ENCODE data around the gene RPS15. TPM values are rescaled to one million over a fixed set of nuclear protein-coding genes. Genes with fewer than 3 reads are reported as not detected.
A peak's percentile ranks its signal among the peaks of the same experiment; 100 is the strongest.

Gene RPS15
- total and polyA plus RNA-seq, 9 of the 15 experiments (the other 6 are each of a cell fraction or from before 2014, with no cell fraction given), result 605 to 2,791 (median 957) TPM

DNA sequence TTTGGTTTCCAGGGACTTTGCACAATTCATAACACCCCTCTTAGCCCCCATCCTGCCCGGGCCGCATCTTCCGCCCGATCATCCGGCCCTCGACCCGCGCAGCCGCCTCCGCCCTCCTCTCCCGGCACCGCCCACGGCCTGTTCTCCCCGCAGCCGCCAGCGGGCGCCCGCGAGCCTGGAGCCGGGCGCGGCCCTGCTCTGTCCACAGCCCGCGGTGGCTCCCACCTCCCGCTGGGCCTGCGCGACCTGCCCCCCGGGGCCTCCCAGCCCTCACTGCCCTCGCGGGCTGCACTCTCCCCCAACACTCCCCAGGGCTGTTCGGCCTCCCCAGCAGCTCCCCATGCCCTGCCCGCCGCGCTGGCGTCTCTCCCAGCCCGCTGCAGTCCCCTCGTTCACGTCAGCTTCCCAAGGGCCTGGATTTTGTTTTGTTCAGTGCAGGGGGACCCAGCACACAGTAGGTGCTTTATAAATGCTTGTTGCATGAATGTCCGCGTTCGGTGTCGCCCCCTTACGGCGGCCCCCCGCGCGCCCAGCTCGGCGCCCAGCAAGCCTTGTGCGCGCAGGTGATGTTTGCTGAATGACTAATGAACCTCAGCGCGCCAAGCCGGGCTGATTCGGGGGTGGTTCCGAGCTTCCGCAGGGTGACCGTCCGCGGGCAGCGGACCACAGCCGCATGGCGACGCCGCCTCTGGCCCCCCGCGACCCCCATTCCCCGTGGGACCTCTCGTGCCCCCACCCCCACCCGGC lies 7.2 kb downstream of the RPS15 start (continued):
- TF ChIP-seq, protein P1, sequence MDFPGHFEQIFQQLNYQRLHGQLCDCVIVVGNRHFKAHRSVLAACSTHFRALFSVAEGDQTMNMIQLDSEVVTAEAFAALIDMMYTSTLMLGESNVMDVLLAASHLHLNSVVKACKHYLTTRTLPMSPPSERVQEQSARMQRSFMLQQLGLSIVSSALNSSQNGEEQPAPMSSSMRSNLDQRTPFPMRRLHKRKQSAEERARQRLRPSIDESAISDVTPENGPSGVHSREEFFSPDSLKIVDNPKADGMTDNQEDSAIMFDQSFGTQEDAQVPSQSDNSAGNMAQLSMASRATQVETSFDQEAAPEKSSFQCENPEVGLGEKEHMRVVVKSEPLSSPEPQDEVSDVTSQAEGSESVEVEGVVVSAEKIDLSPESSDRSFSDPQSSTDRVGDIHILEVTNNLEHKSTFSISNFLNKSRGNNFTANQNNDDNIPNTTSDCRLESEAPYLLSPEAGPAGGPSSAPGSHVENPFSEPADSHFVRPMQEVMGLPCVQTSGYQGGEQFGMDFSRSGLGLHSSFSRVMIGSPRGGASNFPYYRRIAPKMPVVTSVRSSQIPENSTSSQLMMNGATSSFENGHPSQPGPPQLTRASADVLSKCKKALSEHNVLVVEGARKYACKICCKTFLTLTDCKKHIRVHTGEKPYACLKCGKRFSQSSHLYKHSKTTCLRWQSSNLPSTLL (IDR thresholded peaks at IDR 0.05), result no peak
- TF ChIP-seq RNF219 (CRISPR knock-in tag; IDR thresholded peaks at IDR 0.05) (no peak), ZNF696 (CRISPR knock-in tag; conservative IDR thresholded peaks at IDR 0.05) (no peak), COPS2 (conservative IDR thresholded peaks at IDR 0.05) (no peak), ZHX1 (conservative IDR thresholded peaks at IDR 0.05; ENCODE audit: low read length) (no peak), HMGN3 (IDR thresholded peaks at IDR 0.05; ENCODE audit: borderline replicate concordance, extremely low read depth, insufficient read length, low read depth, low read length) (peak; percentile 60), GTF2E2 (tag; IDR thresholded peaks at IDR 0.05) (no peak), ZFPM2 (CRISPR knock-in tag; IDR thresholded peaks at IDR 0.05) (no peak), ZNF274 (IDR thresholded peaks at IDR 0.05; ENCODE audit: borderline replicate concordance, low read depth, low read length) (no peak), CCNT2 (IDR thresholded peaks at IDR 0.05; ENCODE audit: borderline replicate concordance, extremely low read depth, insufficient read length, low read depth, low read length) (peak; percentile 86), CXXC5 (CRISPR knock-in tag; IDR thresholded peaks at IDR 0.05) (peak; percentile 75), MXI1 (IDR thresholded peaks at IDR 0.05; ENCODE audit: low read depth, low read length) (no peak), STAT5B (CRISPR knock-in tag; IDR thresholded peaks at IDR 0.05) (no peak), SP1 (CRISPR knock-in tag; IDR thresholded peaks at IDR 0.05) (peak; percentile 70), DMBX1 (CRISPR knock-in tag; IDR thresholded peaks at IDR 0.05; ENCODE audit: borderline replicate concordance) (no peak), NFIC (IDR thresholded peaks at IDR 0.05) (peak; percentile 39), RBM17 (IDR thresholded peaks at IDR 0.05; ENCODE audit: borderline replicate concordance, low read depth, low read length) (no peak), POLR2A (conservative IDR thresholded peaks at IDR 0.05) (no peak), TAF15 (IDR thresholded peaks at IDR 0.05; ENCODE audit: low read depth, low read length) (no peak), ZNF133 (CRISPR knock-in tag; IDR thresholded peaks at IDR 0.05) (no peak), MAFK (IDR thresholded peaks at IDR 0.05; ENCODE audit: low read length) (no peak), HNRNPUL1 (IDR thresholded peaks at IDR 0.05; ENCODE audit: low read length) (no peak), SIN3A (IDR thresholded peaks at IDR 0.05; ENCODE audit: borderline replicate concordance in 2 of 2, control insufficient read depth in 1 of 2, low read depth in 2 of 2, low read length in 2 of 2) (peak in 1 of 2 experiments; percentile 32; a peak in 1 of 4 replicates)

Data from K562 (cell line).